H7 (cell line): Measurements from ENCODE around the gene AQR. TPM values are rescaled to one million over a fixed set of nuclear protein-coding genes. Genes with fewer than 3 reads are reported as not detected.
"Not testable (repeated sequence)": the region's sequence is repeated elsewhere in the genome, so short reads cannot be mapped to it uniquely, and the experiment has no call there.

ENCODE experiments used
- DNase-seq: peaks from one replicate; pipeline ENCODE4 v3.0.0; 2012
- H3K27me3 ChIP-seq: 2 replicates; pipeline ENCODE4 v1.6.0; 2011; ENCODE audit warnings: mild to moderate bottlenecking, low read length; ENCODE audit not compliant: control insufficient read depth, insufficient read depth
- H3K36me3 ChIP-seq: replicated peaks from 2 replicates; pipeline ENCODE4 v1.5.1; 2011; ENCODE audit warnings: low read length; ENCODE audit not compliant: control insufficient read depth, insufficient read depth
- H3K4me3 ChIP-seq: 2 replicates; pipeline ENCODE4 v1.5.1; 2011; ENCODE audit warnings: low read depth, mild to moderate bottlenecking, control low read depth, low read length, moderate library complexity; ENCODE audit not compliant: insufficient read depth
- total RNA-seq: library from RNA; depleted of rRNA; stranded (reverse); fragments of >200 nt; shearing (Covaris generic); gene quantifications from 2 replicates; pipeline ENCODE4 v1.2.3, GENCODE V29; 2014; rRNA removed

Gene AQR
- total RNA-seq, 1 experiment from 2014 or later, result 36.9 TPM

DNA sequence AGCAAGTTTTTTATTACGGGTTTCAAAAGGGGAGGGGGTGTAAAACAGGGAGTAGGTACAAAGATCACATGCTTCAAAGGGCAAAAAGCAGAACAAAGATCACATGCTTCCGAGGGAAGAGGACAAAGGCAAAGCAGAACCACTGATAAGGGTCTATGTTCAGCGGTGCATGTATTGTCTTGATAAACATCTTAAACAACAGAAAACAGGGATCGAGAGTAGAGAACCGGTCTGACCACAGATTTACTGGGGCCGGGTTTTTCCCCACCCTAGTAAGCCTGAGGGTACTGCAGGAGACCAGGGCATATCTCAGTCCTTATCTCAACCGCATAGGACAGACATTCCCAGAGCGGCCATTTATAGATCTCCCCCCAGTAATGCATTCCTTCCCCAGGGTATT is 162.3 kb downstream of the AQR start:
- H3K36me3 ChIP-seq, H3K4me3 ChIP-seq, H3K27me3 ChIP-seq, DNase-seq: not testable (repeated sequence)

- Histone ChIP-seq H3K4me3 (no peak overlapping the region), H3K36me3 (no peaks in the 10 kb centered on the region), H3K27me3 (no peaks in the 10 kb centered on the region)
- no peak for DNase-seq
These were observed 164.8 kb downstream of the AQR start for GRCh38 chr15:34804776-34805175.

- no peaks in the 10 kb centered on the region for H3K27me3 ChIP-seq
- DNase-seq, result no peak
- H3K36me3 ChIP-seq, result no peaks in the 10 kb centered on the region
- no peak overlapping the region for H3K4me3 ChIP-seq
These were observed 165.4 kb downstream of the AQR start for GRCh38 chr15:34804113-34804512.

- H3K4me3 ChIP-seq, result no peak overlapping the region
- no peaks in the 10 kb centered on the region for H3K36me3 ChIP-seq
- H3K27me3 ChIP-seq, result no peaks in the 10 kb centered on the region
- no peak for DNase-seq
These were observed 166.5 kb downstream of the AQR start for GRCh38 chr15:34802803-34803750.

GRCh38 chr15:34802371-34802770 is 167.2 kb downstream of the AQR start:
- no peaks in the 10 kb centered on the region for H3K36me3 ChIP-seq
- H3K27me3 ChIP-seq, result no peaks in the 10 kb centered on the region
- DNase-seq, result no peak
- H3K4me3 ChIP-seq, result no peak overlapping the region

Other genes starting within 250 kb of the AQR start
- gene GJD2, start 214.7 kb downstream of the AQR start, total RNA-seq, result 0.07 TPM in 1 of 2 replicates, not detected in the other
- gene ACTC1, start 174.2 kb downstream of the AQR start, total RNA-seq, result 1.6 and 2.0 TPM in 2 replicates
- 45.7 and 71.5 TPM in 2 replicates for gene ZNF770, start 18.5 kb upstream of the AQR start, total RNA-seq
- 221 and 310 TPM in 2 replicates for gene NANOGP8, start 115.6 kb upstream of the AQR start, total RNA-seq